ENCODE data around the gene LRRN2.

- no peak for TF ChIP-seq CTCF (IDR thresholded peaks at IDR 0.05; ENCODE audit: poor library complexity, severe bottlenecking)
- TF ChIP-seq REST (IDR thresholded peaks at IDR 0.05; ENCODE audit: borderline replicate concordance) = no peak
- TF ChIP-seq EP300 (conservative IDR thresholded peaks at IDR 0.05; ENCODE audit: poor library complexity, severe bottlenecking) = peak; percentile 83
- no peak for TF ChIP-seq RAD21 (conservative IDR thresholded peaks at IDR 0.05)
- TF ChIP-seq TAF1 (IDR thresholded peaks at IDR 0.05; ENCODE audit: low read depth) = no peak
- no peak for TF ChIP-seq EZH2 (IDR thresholded peaks at IDR 0.05; ENCODE audit: borderline replicate concordance, insufficient read depth, low read length, poor library complexity, severe bottlenecking)
- TF ChIP-seq POLR2AphosphoS5 (IDR thresholded peaks at IDR 0.05) = peak; percentile 54
These were observed 42.0 kb downstream of the LRRN2 start for GRCh38 chr1:204643503-204643902.
